ENCODE measurements around the gene DISC1. TPM values are rescaled to one million over a fixed set of nuclear protein-coding genes. Genes with fewer than 3 reads are reported as not detected.
"Not testable (repeated sequence)": the region's sequence is repeated elsewhere in the genome, so short reads cannot be mapped to it uniquely, and the experiment has no call there.

Gene DISC1
- total and polyA plus RNA-seq, 7 donors: 1.2 to 14.1 (median 5.8) TPM

DNA sequence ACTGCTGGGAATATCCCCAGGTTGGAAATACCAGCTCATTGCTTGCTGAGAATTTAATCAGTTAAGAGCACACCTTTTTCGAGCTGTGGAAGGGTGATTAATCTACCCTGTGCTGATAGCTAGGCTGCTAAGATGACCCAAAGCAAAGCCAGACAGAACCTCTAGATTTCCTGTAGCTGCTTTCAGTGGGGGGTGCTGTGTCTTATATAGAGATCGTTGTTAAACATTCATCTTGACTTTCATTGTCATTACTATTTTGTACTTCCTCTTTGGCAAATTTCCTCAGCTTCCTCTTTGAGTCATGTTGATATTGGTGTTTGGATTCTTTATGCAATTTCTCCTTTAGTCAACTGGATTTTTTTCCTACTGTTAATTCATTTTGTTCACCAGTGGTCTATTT is 155.3 kb downstream of the DISC1 start:
- intact Hi-C loops (cut with DNase I): no loop called here
- Histone ChIP-seq H3K27me3 (no peaks in the 10 kb centered on the region), H3K36me3 (no peaks in the 10 kb centered on the region), H3K4me1 (peaks cover 0 to 15% (median 5%) of the 10 kb centered on the region in 4 donors), H3K27ac (no peak overlapping the region), H3K9me3 (no peaks in the 10 kb centered on the region), H3K4me3 (no peak overlapping the region)
- 49 to 78% methylated on average over 2 of the region's 2 CpGs for WGBS, 2 donors
- TF ChIP-seq POLR2A (IDR thresholded peaks at IDR 0.05): no peak
- TF ChIP-seq, protein P1, sequence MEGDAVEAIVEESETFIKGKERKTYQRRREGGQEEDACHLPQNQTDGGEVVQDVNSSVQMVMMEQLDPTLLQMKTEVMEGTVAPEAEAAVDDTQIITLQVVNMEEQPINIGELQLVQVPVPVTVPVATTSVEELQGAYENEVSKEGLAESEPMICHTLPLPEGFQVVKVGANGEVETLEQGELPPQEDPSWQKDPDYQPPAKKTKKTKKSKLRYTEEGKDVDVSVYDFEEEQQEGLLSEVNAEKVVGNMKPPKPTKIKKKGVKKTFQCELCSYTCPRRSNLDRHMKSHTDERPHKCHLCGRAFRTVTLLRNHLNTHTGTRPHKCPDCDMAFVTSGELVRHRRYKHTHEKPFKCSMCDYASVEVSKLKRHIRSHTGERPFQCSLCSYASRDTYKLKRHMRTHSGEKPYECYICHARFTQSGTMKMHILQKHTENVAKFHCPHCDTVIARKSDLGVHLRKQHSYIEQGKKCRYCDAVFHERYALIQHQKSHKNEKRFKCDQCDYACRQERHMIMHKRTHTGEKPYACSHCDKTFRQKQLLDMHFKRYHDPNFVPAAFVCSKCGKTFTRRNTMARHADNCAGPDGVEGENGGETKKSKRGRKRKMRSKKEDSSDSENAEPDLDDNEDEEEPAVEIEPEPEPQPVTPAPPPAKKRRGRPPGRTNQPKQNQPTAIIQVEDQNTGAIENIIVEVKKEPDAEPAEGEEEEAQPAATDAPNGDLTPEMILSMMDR (IDR thresholded peaks at IDR 0.05): no peak
- no peak for DNase-seq

DNA sequence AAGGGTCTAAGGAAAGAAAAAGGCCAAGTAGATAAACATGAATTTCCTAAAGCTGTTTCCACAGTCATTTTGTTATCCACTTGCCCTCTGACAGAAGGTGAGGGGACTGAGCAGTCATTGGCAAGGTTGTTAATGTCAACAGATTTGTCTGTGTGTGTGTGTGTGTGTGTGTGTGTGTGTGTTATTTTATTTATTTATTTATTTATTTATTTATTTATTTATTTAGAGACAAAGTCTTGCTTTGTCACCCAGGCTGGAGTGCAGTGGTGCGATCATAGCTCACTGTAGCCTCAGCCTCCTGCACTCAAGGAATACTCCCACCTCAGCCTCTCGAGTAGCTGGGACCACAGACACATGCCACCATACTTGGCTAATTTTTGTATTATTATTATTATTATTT is 158.5 kb downstream of the DISC1 start:
- not testable (repeated sequence) for H3K27me3 ChIP-seq

DNA sequence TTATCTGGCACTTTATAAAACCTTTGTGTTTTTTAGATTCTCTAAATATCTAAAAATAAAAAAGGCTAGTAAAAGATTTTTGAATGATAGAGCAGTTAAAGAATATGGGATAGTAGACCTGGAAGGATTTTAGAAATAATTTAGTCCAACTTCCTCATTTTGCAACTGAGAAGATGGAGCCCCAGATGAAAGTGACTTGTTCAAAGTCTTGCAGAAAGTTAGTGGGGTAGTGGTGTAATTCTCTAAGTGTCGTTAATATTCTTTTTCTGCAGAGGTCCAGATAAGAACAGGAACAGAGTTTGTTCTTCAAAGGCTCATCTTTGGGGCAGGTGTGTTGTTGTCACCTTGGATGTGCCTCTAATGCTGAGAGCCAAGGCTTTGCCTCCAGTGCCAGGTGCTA is 159.5 kb downstream of the DISC1 start:
- Histone ChIP-seq H3K4me1 (no peaks in the 10 kb centered on the region), H3K27me3 (no peaks in the 10 kb centered on the region), H3K9me3 (no peaks in the 10 kb centered on the region), H3K27ac (no peak overlapping the region), H3K36me3 (no peaks in the 10 kb centered on the region), H3K4me3 (no peak overlapping the region)
- TF ChIP-seq EP300 (IDR thresholded peaks at IDR 0.05) (no peak), POLR2AphosphoS5 (IDR thresholded peaks at IDR 0.05) (no peak), POLR2A (IDR thresholded peaks at IDR 0.05) (no peak)
- TF ChIP-seq, protein P1 (IDR thresholded peaks at IDR 0.05): no peak
- intact Hi-C loops (cut with DNase I): no loop called here
- DNase-seq: no peak
- 83 to 92% methylated on average over 1 of the region's 1 CpG for WGBS, 2 donors

More for the DNA sequence above, 158.5 kb downstream of the DISC1 start:
- H3K4me1 ChIP-seq; intact Hi-C loops (cut with DNase I); DNase-seq; H3K27ac ChIP-seq; H3K4me3 ChIP-seq; H3K9me3 ChIP-seq; H3K36me3 ChIP-seq: not testable (repeated sequence)
- 94% methylated on average over 2 of the region's 2 CpGs for WGBS, 2 donors

DNA sequence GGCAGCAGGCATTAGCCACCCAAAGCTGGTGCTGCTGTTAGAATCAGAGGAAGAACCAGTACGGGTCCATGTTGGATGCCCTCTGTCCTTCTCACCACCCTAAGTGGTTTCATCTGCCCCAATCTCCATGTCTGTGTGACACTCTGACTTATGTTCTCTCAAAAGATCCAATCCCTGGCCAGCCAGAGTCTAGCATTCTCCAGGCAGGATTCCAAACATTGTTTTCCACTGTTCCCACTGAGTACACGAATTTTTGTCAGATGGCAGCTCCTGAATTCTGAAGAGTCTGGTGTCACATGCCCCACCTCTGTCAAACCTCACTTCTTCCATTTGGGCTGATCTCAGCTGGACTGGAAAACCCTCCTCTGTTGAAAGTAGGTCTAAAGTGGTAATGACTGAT is 166.0 kb downstream of the DISC1 start:
- intact Hi-C loops (cut with DNase I): no loop called here
- 77 to 89% methylated on average over 2 of the region's 2 CpGs for WGBS, 2 donors
- no peaks in the 10 kb centered on the region for H3K36me3 ChIP-seq
- no peak for TF ChIP-seq POLR2AphosphoS5 (IDR thresholded peaks at IDR 0.05)
- no peak for TF ChIP-seq EP300 (IDR thresholded peaks at IDR 0.05)
- no peak for TF ChIP-seq POLR2A (IDR thresholded peaks at IDR 0.05)
- TF ChIP-seq, protein P1 (IDR thresholded peaks at IDR 0.05): no peak
- H3K27ac ChIP-seq: no peak overlapping the region
- H3K4me1 ChIP-seq: no peaks in the 10 kb centered on the region
- no peak overlapping the region for H3K4me3 ChIP-seq
- no peaks in the 10 kb centered on the region for H3K27me3 ChIP-seq
- no peaks in the 10 kb centered on the region for H3K9me3 ChIP-seq
- no peak for DNase-seq

DNA sequence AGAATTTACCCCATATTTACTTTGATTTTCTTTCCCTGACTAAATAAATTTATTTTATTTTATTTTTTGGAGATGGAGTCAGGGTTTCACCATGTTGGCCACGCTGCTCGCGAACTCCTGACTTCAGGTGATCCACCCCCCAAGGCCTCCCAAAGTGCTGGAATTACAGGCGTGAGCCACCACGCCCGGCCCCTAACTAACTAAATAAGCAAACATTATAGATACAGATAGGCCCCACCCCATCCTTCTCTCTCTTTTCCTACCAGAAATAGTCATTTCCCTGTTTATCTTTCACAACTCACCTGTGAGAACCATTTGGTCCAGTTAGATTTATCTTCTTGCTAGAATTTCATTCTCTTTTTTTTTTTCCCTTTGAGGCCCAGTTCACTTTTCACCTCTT is 167.3 kb downstream of the DISC1 start:
- TF ChIP-seq, protein P1 (IDR thresholded peaks at IDR 0.05): no peak
- TF ChIP-seq POLR2A (IDR thresholded peaks at IDR 0.05) (no peak), POLR2AphosphoS5 (IDR thresholded peaks at IDR 0.05) (no peak), EP300 (IDR thresholded peaks at IDR 0.05) (no peak)
- no peaks in the 10 kb centered on the region for H3K27me3 ChIP-seq
- intact Hi-C loops (cut with DNase I): no loop called here
- no peak for DNase-seq
- H3K9me3 ChIP-seq: no peaks in the 10 kb centered on the region
- H3K27ac ChIP-seq: no peak overlapping the region
- H3K36me3 ChIP-seq: no peaks in the 10 kb centered on the region
- H3K4me1 ChIP-seq: no peaks in the 10 kb centered on the region
- no peak overlapping the region for H3K4me3 ChIP-seq
- WGBS, 2 donors: 65 to 91% methylated on average over 6 of the region's 6 CpGs
